Uterus (tissue), 2 donors: ENCODE data around the gene PLAC8L1.

Experiments
- CTCF ChIP-seq, 4 experiments: fragments of 200-600 bp in 2 of 4; fragments of 450-650 bp in 2 of 4; sonication (generic) in 2 of 4; IDR thresholded peaks; one replicate each; pipeline ENCODE4 v1.5.1; 2016 to 2019; ENCODE audit warnings: antibody characterized with exemption in 4 of 4, mild to moderate bottlenecking in 2 of 4, moderate library complexity in 1 of 4
- POLR2A ChIP-seq, 2 donors: fragments of 450-650 bp; IDR thresholded peaks; one replicate each; pipeline ENCODE4 v1.6.1; 2016; ENCODE audit warnings: antibody characterized with exemption in 2 of 2, mild to moderate bottlenecking in 1 of 2, moderate library complexity in 1 of 2

GRCh38 chr5:146105477-146105876 lies at the start of gene PLAC8L1:
- TF ChIP-seq CTCF (IDR thresholded peaks at IDR 0.05) (no peak), POLR2A (IDR thresholded peaks at IDR 0.05) (no peak)
